Liver (tissue), 3 donors: ENCODE measurements around the gene SEC22B.
"Not testable (repeated sequence)": the region's sequence is repeated elsewhere in the genome, so short reads cannot be mapped to it uniquely, and the experiment has no call there.

Experiments used
- ATF3 ChIP-seq: IDR thresholded peaks from 2 replicates; pipeline ENCODE4 v1.6.1; 2016; ENCODE audit warnings: antibody characterized with exemption
- CTCF ChIP-seq: fragments of 150-350 bp; IDR thresholded peaks from 2 replicates; pipeline ENCODE4 v1.5.1; 2017; ENCODE audit warnings: improper control_type of control experiment, low read depth, low read length; ENCODE audit not compliant: missing input control
- EGR1 ChIP-seq, 2 donors: IDR thresholded peaks; 2 replicates each; pipeline ENCODE4 v1.6.1; 2016 to 2018; ENCODE audit warnings: antibody characterized with exemption in 2 of 2, low read depth in 2 of 2
- FOXA1 ChIP-seq: IDR thresholded peaks from 2 replicates; pipeline ENCODE4 v1.6.1; 2016; ENCODE audit warnings: antibody characterized with exemption
- GABPA ChIP-seq, 2 donors: IDR thresholded peaks in 1 of 2; conservative IDR thresholded peaks in 1 of 2; 2 replicates each; pipeline ENCODE4 v1.6.1; 2016; ENCODE audit warnings: antibody characterized with exemption in 2 of 2, mild to moderate bottlenecking in 1 of 2, moderate library complexity in 1 of 2
- HNF4A ChIP-seq, 2 donors: conservative IDR thresholded peaks; 2 replicates each; pipeline ENCODE4 v1.6.1; 2016; ENCODE audit warnings: antibody characterized with exemption in 2 of 2, mild to moderate bottlenecking in 2 of 2
- JUND ChIP-seq, 2 donors: IDR thresholded peaks; 2 replicates each; pipeline ENCODE4 v1.6.1; 2016; ENCODE audit warnings: antibody characterized with exemption in 2 of 2
- MAX ChIP-seq: IDR thresholded peaks from 2 replicates; pipeline ENCODE4 v1.6.1; 2016; ENCODE audit warnings: antibody characterized with exemption
- RAD21 ChIP-seq, 2 donors: IDR thresholded peaks; 2 replicates each; pipeline ENCODE4 v1.6.1; 2016; ENCODE audit warnings: antibody characterized with exemption in 2 of 2, mild to moderate bottlenecking in 2 of 2
- SP1 ChIP-seq: IDR thresholded peaks from 2 replicates; pipeline ENCODE4 v1.6.1; 2018; ENCODE audit warnings: antibody characterized with exemption, mild to moderate bottlenecking
- TAF1 ChIP-seq: conservative IDR thresholded peaks from 2 replicates; pipeline ENCODE4 v1.6.1; 2016; ENCODE audit warnings: antibody characterized with exemption, mild to moderate bottlenecking
- YY1 ChIP-seq: IDR thresholded peaks from 2 replicates; pipeline ENCODE4 v1.6.1; 2016; ENCODE audit warnings: antibody characterized with exemption, mild to moderate bottlenecking
- TF ChIP-seq, protein P1 (sequence below): IDR thresholded peaks from 2 replicates; pipeline ENCODE4 v1.6.1; 2016; ENCODE audit warnings: antibody characterized with exemption
- TF ChIP-seq, protein P2 (sequence below): IDR thresholded peaks from 2 replicates; pipeline ENCODE4 v1.6.1; 2016; ENCODE audit warnings: antibody characterized with exemption, mild to moderate bottlenecking
- donor health status: healthy.
- donor health status: healthy.

DNA sequence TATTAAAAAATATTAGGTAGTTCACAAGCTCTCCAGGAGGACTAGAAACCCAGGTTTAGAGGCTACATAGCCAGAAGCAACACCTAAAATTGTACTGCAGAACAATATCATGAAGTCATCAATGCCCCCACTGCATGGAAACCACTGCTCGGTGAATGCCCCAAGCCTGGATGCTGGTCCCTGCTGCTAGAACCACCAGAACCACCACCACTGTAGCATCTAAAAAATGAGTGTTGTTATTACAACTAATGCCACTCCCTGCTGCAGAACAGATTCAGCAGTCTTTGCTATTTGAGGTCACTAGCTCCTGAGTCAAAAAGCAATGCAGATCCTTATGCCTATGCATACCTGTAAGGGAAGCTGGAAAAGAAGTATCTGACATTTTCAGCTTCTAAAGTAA lies 48.4 kb downstream of the SEC22B start:
- TF ChIP-seq CTCF; EGR1 (IDR thresholded peaks at IDR 0.05; ENCODE audit: low read depth in 2 of 2); ATF3; GABPA (IDR thresholded peaks at IDR 0.05 in 1 of 2, conservative IDR thresholded peaks at IDR 0.05 in 1 of 2); SP1; JUND (IDR thresholded peaks at IDR 0.05); YY1; FOXA1; RAD21 (IDR thresholded peaks at IDR 0.05); TAF1; MAX; HNF4A (conservative IDR thresholded peaks at IDR 0.05): not testable (repeated sequence)
- TF ChIP-seq, protein P1, sequence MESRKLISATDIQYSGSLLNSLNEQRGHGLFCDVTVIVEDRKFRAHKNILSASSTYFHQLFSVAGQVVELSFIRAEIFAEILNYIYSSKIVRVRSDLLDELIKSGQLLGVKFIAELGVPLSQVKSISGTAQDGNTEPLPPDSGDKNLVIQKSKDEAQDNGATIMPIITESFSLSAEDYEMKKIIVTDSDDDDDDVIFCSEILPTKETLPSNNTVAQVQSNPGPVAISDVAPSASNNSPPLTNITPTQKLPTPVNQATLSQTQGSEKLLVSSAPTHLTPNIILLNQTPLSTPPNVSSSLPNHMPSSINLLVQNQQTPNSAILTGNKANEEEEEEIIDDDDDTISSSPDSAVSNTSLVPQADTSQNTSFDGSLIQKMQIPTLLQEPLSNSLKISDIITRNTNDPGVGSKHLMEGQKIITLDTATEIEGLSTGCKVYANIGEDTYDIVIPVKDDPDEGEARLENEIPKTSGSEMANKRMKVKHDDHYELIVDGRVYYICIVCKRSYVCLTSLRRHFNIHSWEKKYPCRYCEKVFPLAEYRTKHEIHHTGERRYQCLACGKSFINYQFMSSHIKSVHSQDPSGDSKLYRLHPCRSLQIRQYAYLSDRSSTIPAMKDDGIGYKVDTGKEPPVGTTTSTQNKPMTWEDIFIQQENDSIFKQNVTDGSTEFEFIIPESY, result not testable (repeated sequence)
- TF ChIP-seq, protein P2, sequence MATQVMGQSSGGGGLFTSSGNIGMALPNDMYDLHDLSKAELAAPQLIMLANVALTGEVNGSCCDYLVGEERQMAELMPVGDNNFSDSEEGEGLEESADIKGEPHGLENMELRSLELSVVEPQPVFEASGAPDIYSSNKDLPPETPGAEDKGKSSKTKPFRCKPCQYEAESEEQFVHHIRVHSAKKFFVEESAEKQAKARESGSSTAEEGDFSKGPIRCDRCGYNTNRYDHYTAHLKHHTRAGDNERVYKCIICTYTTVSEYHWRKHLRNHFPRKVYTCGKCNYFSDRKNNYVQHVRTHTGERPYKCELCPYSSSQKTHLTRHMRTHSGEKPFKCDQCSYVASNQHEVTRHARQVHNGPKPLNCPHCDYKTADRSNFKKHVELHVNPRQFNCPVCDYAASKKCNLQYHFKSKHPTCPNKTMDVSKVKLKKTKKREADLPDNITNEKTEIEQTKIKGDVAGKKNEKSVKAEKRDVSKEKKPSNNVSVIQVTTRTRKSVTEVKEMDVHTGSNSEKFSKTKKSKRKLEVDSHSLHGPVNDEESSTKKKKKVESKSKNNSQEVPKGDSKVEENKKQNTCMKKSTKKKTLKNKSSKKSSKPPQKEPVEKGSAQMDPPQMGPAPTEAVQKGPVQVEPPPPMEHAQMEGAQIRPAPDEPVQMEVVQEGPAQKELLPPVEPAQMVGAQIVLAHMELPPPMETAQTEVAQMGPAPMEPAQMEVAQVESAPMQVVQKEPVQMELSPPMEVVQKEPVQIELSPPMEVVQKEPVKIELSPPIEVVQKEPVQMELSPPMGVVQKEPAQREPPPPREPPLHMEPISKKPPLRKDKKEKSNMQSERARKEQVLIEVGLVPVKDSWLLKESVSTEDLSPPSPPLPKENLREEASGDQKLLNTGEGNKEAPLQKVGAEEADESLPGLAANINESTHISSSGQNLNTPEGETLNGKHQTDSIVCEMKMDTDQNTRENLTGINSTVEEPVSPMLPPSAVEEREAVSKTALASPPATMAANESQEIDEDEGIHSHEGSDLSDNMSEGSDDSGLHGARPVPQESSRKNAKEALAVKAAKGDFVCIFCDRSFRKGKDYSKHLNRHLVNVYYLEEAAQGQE, result not testable (repeated sequence)
